ENCODE measurements around the gene NHEJ1.

The NHEJ1 gene

DNA sequence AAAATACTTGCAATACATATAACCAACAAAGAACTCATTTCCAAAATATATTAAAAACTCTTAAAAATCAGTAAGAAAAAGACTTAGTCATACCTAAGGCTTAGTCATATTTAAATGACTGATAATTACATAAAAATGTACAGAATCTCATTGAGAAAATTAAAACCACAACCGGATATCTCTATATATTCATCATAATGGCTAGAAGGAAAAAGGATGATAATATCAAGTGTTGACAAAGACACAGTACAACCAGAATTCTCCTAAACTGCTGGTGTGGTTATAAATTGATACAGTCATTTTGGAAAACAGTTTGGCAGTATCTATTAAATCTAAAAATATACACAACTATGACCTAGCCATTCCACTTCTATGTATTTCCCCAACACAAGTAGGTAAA lies 72.8 kb downstream of the NHEJ1 start:
- DNase-seq (ENCODE audit: low read depth, low spot score): no peak

DNA sequence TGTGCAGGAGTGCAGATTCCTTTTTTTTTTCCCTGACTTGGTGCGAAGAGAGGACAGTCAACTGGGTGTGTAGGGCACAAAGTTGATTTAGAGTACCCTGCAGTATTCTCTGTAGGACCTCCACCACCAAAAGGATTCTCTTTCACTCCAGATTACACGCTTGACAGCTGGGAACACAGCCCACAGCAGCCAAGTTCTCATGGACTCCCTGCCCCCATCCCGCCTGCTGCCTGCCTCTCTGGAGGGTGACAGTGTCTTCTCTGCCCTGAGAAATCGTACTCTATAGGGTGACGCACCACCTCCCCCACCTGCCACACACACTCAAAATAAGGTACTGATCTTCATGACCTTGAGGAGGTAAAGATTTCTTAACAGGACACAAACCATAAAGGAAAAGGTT lies 73.3 kb downstream of the NHEJ1 start:
- DNase-seq (ENCODE audit: low read depth, low spot score): no peak

DNA sequence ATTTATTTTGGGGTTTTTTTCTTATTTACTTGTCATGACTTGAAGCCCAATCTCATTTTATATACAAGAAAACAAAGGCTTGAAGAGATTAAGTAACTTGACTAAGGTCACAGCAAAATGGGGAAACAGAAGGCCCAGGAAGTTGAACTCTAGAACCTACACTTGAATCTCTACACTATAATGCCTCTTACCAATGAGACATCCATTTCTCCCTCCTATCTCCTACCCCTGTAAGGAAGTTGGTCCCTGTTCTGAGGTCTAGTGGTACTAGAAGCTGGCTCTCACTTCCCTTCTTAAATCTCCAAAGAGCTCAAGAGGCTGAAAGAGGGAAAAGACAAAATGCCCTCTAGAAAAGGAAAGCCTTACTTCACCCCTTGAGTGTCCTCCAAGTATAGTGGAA lies 74.4 kb downstream of the NHEJ1 start:
- no peak for DNase-seq (ENCODE audit: low read depth, low spot score)

DNA sequence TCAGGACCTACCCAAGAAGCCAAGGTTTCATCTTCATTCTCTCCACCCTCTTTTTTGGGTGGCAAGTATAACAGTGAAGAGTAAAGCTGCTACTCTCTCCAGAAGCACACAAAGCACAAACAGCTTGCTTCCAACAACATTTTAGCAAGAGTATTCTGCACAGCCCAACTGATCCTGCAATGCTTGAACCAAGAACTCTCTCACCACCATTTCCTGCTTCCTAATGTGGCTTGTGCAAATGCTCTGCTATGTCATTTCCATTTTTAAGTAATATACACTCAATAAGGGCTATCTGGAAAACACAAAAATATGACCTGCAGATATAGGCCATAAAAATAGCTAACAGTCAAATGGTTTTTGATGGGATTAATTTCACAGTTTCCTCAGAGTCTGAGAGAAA lies 75.8 kb downstream of the NHEJ1 start:
- DNase-seq (ENCODE audit: low read depth, low spot score): no peak

DNA sequence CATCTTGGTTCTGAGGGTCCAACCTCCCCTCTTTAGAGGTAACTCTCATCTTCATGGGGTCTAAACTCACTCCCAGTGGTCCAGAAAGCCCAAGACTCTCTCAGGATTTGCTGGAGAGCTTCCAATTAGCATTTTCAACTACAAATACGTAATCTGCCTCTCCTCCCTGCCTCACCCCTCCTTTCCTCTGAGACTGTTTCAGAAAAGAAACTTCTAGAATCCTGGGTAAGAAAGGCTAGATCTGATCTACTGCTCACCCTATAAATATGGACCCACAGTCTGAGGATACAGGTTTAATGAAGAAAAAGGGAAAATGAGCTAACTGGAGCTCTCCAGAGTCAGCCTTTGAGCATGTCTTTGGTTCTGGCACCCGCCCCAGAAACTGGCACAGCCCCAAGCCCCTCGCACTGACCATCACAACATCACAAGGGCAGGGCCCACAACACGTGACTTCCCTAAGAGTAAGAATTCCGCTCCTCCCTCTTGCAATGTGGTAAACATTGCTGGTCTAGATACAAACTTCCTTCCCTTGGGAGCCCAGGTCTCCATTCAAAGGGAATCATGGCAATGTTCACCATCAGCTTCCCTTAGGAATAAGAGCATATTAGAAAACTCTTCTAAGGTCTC lies 78.2 kb downstream of the NHEJ1 start:
- no peak for DNase-seq (ENCODE audit: low read depth, low spot score)

DNA sequence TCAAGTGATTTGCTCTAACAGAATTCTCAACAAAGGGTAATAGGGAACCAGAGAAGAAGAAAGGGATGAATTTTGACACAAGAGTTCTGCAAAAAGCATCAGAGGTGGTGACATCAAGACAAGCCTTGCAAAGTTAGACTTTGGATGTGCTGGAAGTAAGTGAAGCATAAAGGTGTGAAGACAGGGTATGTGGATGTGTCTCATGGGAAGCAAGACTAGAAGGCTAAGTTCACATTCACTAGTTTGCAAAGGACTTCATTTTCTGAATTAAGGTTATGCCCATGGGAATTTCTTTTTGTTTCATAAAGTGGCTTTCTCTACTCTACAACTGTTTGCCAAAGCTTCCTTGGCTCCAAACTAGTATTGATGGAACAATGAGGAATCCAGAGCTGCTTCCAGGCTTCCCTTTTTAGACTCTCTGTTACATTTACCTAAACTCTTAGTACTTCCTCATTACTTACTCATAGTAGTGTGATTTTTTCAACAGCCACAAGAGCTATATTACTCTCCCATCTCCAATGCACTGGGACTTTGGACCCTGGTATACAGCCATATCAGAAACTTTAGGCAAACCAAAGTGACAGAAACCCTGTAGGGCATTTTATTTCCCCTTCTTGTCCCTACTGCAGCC lies 78.8 kb downstream of the NHEJ1 start:
- no peak for DNase-seq (ENCODE audit: low read depth, low spot score)

DNA sequence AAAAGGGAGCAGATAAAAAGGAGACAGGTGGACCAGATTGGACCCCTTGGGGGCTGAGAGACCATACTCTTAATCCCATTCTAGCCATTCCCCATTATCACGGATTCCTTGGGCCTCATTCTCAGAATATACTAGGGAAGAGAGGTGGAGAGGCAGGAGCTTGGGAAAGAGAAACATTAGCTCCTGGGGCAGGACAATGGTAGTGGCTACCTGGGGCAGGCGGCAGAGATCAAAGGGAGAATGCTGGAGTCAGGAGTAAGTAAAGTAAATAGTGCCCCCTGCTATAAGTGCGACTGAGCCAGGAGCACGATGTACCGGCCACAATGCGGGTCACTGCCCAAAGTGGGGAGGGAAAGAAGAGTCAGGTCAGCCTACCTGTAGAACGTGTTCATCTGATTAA lies 79.5 kb downstream of the NHEJ1 start:
- DNase-seq (ENCODE audit: low read depth, low spot score): no peak

DNA sequence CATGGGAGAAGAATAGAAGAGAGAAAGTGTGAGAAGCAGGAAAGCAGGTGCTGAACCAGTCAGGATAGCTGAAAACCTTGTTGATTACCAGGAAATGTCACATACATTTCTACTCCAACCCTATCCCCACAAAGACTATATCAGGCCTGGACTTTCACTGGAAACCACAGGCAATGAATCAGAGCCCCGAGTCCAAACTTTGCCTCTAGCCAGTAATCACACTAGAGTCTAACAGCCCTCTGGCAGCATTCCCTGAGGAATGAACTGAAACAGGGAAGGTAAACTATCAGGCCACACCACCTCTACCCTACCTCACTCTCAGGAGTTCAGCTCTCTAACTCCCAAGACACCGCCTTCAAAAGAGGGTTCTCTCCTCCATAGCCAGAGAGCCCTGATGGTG lies 81.2 kb downstream of the NHEJ1 start:
- no peak for DNase-seq (ENCODE audit: low read depth, low spot score)

DNA sequence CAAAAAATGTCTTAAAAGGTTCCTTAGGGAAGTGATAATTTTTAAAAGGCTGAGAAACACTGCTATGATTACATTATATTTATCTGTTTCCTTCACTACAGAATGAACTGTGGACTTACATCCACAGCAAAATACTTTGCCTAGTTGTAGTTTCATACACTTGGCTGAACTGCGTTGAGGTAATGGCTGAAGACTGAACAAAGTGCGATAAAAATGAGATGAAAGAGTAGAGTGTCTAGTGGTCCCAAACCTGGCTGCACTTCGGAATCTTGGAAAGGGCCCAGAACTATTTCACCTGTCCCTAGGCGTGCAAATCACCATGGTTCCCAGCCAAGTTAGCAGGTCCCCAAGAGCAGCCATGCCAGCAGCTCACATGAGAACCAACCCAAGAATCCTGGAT lies 81.7 kb downstream of the NHEJ1 start:
- no peak for DNase-seq (ENCODE audit: low read depth, low spot score)

DNA sequence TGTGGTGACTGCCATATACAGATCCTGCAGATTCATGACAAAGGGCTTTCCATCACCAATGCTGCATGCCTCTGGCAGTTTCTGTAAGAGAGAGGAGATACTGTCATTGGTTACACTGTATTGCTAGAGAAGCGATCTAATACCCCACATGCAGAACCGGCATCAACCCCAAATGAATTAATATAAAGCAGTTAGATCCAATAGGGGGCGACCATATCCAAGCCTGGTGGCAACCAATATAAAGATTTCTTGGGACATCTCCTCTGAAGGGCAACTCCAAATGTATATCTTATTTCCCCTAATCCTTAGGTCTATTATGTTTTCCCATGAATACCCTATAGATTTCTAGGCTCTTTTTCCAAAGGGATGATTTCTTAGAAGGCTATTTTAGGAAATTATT lies 82.5 kb downstream of the NHEJ1 start:
- no peak for DNase-seq (ENCODE audit: low read depth, low spot score)

DNA sequence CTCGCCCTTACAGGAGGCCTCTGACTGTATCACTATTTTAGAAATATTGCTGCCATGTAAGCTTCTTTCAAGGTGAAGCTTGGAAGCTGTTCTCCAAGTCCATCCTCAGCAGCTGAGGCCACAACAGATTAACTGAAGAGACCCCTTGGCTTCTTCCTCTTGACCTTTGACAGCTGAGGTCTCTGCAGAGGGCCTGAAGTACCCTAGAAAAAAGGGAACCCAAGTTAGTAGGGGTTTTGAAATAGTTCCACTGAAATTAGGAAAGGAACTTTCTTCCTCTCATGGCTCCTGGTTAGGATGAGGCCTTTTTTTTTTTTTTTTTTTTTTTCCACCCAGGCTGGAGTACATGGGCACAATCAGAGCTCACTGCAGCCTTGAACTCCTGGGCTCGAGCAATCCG lies 84.4 kb downstream of the NHEJ1 start:
- DNase-seq (ENCODE audit: low read depth, low spot score): no peak

DNA sequence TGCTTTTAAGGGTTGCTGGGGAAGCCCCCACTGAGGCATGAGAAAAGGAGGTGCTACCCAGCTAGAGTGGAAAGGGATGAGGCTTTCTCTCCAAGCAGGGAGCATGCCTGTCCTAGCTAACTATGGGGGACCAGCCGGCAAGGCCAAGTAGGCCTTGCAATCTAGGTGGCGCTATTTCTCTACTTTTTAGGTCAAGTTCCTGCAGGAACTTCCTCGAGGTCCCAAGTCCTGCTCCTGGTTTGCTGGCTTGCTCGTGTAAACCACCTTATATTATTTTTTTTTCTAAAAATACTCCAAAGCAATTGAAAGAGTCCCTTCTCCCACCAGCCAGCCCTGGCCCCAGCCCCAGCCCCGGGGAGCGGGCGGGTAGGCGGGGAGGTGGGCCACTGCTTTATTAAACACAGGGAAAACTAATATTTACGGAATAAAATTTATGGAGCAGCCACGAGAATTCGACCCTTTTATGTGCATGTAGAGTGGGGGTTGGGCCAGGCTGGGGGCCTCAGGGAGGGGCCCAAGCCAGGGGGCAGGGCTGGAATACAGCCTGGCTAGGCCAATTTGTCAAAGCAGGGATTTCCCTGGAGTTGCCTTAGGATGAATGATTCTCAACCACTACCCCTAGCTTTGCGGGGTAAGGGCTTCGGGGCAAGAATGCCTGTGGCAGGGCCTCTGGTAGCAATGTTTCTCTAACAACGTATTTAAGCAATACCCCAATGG lies 87.0 kb downstream of the NHEJ1 start:
- no peak for DNase-seq (ENCODE audit: low read depth, low spot score)

DNA sequence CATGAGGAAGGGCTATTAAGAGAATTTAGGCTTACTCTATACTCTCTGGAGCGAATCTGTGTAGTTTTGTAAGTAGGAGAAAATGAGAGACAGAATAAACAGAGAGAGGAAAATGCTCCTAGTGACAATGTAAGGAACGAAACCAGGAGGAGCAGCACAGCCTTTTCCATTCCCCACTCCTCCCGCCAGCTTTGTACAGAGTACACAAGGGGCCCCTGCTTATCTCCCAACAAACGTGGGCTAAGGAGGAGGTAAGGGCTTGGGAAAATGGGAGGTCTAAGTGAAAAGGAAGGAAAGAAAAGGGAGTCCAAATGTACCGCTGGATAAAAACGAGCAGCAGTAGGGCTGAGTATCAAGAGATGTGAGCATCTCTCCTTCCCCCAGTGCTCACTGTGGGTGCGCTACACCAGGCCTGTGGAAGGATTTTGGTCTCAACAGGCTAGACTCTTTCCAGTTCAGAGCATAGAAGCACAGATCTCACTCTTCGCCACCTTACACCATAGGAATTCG lies 87.8 kb downstream of the NHEJ1 start:
- no peak for DNase-seq (ENCODE audit: low read depth, low spot score)

DNA sequence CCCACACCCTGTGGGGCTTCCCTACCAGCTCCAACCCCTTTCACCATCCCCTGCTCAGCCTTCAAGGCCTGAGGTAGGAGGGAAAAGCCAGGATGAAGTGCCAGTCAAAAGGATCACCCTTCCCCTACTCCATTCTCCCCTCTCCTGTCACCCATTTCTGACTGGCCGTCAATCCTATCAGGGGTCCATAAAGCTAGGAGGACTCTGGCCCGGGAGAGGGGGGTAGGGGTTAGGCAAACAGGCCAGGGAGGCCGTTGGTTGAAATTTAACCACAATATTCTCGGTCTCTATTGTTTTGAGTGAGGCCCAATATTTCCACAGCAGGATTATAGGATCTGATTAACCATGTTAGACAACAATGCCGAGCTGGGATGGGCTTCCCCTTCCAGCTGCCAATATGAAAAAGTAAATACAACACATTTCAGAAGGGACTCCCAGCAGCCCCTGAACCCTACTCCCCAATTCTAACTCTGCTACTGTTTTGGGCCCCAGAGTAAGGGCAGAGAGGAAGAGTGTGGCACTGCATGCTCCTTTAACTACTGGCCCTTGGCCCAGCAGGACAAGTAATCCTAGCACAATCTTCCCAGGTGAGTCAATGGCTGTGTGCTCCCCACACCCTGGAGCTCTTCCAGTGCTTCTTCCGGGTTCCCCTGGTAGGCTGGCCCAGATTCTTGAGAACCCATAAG lies 89.3 kb downstream of the NHEJ1 start:
- no peak for DNase-seq (ENCODE audit: low read depth, low spot score)

DNA sequence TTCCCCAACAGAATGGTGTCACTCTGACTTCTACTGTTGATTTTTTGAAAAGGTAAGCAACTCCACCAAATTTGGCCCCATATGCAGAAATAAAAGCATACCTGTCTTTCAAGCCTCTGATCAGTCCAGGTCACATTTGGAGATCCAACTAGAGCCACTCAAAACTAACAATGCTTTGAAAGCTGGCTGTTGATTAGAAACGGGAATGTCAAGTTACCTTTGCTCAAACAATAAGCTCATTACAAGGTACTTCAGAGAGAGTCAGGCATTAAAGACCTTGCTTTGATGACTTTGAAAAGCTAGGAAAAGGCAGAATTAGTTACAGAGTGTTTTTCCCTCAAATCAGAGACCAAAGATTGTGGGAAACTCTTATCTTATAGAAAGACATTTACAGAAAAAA lies 95.1 kb downstream of the NHEJ1 start:
- no peak for DNase-seq (ENCODE audit: low read depth, low spot score)

DNA sequence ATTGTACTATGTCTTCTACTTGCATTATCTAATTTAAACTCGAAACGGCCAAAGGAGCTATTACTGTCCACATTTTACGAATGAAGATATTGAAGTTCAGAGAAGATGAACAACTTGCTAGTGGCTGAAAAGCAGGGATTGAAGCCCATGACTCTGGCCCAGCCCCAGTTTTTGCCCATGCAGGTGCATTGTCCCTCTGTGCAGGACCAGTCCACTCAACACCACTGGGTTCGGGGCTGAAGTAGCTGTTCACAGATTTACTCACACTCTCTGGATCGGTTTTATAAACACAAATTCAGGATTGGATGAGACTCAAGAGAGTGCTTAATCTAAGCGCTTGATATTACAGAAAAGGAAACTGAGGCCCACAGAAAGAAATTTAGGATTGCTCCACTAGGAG lies 98.5 kb downstream of the NHEJ1 start:
- DNase-seq (ENCODE audit: low read depth, low spot score): no peak

DNA sequence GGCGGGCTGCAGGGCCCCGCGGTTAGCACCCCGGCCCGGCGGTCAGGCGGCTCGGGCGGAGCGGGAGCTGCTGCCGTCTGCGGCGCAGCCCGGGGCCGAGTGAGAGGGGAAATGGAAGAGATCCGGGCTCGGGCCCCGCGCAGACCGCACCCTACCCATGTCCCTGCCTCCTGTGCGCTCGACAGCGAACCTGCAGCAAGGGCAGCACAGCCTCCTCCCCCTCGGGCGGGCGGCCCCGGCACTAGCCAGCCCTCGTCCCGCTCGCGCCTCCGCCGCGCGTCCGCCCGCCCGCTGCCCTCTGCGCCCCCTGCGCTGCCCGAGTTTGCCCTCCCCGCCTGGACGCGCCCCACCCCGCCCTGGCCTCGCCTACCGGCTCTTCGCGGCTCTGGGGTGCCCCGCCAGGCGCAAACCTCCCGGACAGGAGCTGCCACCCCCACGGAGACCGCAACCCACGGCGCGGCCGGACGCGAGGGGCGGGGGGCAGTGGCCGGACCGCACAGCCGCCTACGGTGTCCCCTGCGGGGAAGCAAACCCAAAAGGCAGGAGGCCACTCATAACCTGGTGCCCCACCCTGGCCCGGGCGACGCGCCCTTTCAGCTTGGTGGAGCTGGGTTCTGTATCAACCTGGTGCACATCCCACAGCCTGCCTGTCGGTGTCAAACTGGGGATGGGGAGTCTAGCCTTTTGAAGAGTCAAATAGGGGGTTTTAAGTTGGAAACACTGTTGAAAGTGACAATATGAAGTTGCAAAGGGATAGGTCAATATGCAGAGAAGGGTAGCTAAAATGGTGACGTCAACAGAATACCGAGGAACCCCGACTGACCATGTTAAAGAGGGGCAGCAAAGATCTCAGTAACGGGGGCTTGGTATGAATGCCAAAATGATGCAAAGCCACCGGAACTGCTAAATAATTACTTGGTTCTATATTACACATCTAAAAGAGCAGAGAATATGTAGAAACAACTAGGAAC lies 99.5 kb downstream of the NHEJ1 start, which contains the start of gene IHH:
TSS of gene IHH (minus strand) at position 101 of the 971 bp plus-strand sequence. CDS start 454 bp downstream, outside the sequence.
- no peak for DNase-seq (ENCODE audit: low read depth, low spot score)

DNA sequence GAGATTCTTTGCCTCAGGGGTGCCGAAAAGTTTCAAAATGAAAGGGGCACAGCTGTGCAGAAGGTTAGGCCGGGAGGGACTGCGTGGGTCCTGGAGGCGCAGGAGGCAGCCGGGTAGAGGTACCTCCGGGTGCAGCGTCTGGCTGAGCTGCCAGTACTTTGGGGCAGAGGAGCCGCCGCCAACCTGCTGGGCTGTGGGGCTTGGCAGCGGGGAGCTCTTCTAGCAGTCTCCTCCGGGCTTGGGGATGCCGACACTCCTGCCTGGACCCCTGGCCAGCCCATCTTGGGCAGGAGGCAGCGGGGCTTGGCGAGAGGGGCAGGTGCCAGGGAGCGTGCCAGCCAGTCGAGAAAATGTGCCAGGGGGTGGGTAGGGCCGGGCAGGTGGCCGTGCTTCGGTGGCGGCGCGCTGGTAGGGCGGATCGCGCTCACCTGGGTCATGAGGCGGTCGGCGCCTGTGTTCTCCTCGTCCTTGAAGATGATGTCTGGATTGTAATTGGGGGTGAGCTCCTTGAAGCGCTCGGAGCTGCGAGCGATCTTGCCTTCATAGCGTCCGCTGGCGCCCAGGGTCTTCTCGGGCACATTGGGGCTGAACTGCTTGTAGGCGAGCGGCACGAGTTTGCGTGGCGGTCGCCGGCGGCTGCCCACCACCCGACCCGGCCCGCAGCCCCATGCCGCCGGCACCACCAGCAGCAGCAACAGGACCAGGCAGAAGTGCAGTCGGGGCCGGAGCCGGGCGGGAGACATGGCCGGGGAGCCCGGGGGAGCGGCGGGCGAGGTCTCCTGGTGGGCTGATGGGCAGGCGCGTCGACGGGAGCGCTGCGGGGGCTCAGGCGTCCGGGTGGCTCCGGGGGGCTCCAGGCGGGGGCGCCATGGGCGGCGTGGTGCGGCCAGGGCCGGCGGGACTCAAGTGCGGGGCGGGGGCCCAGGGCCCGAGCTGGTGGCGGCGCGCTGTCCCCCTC lies 100.6 kb downstream of the NHEJ1 start:
- DNase-seq (ENCODE audit: low read depth, low spot score): no peak

DNA sequence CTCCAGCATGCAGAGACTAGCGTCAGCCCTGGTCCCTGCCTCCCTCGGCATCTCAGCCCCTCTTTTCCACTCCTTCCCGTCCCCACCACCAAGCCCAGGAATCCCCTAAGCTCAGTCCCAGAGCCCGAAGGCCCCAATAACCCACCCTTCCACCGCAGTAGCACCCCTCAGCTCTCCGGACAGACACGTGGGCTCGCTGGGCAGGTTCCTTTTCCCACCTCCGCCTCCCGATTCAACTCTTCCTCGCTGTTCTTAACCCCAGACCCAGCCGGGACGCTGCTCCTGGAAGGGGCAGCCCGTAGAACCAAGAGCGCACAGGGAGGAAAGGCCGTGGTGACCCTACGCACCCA lies 101.3 kb downstream of the NHEJ1 start:
- no peak for DNase-seq (ENCODE audit: low read depth, low spot score)

Measured in activated CD4-positive, CD25-positive, alpha-beta regulatory T cell treated with anti-CD3 and anti-CD28 coated beads, Interleukin-2, amount 50 U/mL, for 16 hours (primary cell).